GM23338 (cell line): ENCODE data around the gene COL6A3.

Experiments used
- CTCF ChIP-seq, 2 experiments: fragments of 200-600 bp in 1 of 2; sonication (generic) in 1 of 2; conservative IDR thresholded peaks; 2 replicates each; pipeline versions ENCODE4 v1.5.1 to v1.6.1; 2016 to 2017; ENCODE audit warnings: antibody characterized with exemption in 2 of 2, low read depth in 2 of 2, mild to moderate bottlenecking in 2 of 2, moderate library complexity in 1 of 2
- EZH2 ChIP-seq: fragments of 200-600 bp; sonication (generic); IDR thresholded peaks from one replicate; pipeline ENCODE4 v1.8.0; 2017; ENCODE audit warnings: antibody characterized with exemption, mild to moderate bottlenecking, low read depth; ENCODE audit not compliant: unreplicated experiment
- EZH2phosphoT487 ChIP-seq: fragments of 200-600 bp; sonication (generic); IDR thresholded peaks from one replicate; pipeline ENCODE4 v1.8.1; 2018; ENCODE audit warnings: antibody characterized with exemption; ENCODE audit not compliant: unreplicated experiment
- JUNB ChIP-seq: IDR thresholded peaks from one replicate; pipeline ENCODE4 v1.6.1; 2016; ENCODE audit warnings: antibody characterized with exemption; ENCODE audit not compliant: unreplicated experiment
- POLR2AphosphoS5 ChIP-seq: IDR thresholded peaks from 2 replicates; pipeline ENCODE4 v1.6.1; 2016; ENCODE audit warnings: antibody characterized with exemption, low read depth
- REST ChIP-seq: IDR thresholded peaks from one replicate; pipeline ENCODE4 v1.6.1; 2018; ENCODE audit warnings: antibody characterized with exemption; ENCODE audit not compliant: unreplicated experiment
- ZNF331 ChIP-seq: fragments of 250-450 bp; sonication (Bioruptor Pico); IDR thresholded peaks from 2 replicates; pipeline ENCODE4 v1.5.0; 2020; ENCODE audit warnings: low read depth, mild to moderate bottlenecking, moderate library complexity

DNA sequence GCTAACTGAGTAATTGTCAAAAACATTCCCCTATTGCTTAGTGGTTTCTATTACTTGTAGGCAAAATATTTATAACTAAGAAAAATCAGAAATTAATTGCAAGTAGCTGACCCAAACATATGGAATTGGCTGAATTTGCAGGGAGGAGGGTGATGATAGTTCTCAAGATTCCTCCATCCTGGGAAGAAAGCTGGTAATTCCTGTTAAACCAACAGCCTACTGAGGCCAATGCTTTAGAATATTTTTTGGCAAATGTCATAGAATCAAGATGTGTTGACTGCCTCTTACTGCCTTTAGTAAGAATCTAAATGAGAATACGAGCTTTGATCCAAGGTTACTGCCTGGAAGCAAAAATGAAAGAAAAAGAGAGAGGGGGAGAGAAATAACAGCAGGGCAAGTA, 120.0 kb downstream of the COL6A3 start:
- TF ChIP-seq POLR2AphosphoS5 (no peak), CTCF (conservative IDR thresholded peaks at IDR 0.05; ENCODE audit: low read depth in 2 of 2) (no peak), EZH2 (no peak), JUNB (no peak), ZNF331 (no peak), EZH2phosphoT487 (no peak), REST (no peak)
